GM12801 (cell line): ENCODE data around the gene ATXN1.

Source experiments
- TF ChIP-seq, protein P1 (sequence below): IDR thresholded peaks from one replicate; pipeline ENCODE4 v1.5.1; 2011; ENCODE audit warnings: control low read depth; ENCODE audit not compliant: insufficient read length; ENCODE audit errors: extremely low read depth

The ATXN1 gene

DNA sequence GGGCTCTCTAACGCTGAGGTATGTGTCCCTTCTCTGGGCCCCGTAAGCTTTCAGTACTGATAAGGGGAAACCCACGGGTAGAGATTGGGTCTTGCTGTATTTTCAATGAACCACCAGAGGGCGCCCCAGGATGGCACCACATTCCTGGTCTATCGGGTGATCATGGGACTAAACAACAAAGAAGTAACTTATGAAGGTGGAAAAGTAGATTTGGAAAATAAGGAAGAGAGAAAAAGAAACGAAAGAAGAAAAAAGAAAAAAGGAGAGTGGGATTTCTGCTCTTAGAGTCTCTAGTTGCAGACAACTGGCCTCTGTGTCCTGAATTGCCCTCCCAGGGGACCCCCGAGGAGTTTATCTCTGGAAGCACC is 429.1 kb downstream of the ATXN1 start:
- TF ChIP-seq, protein P1, sequence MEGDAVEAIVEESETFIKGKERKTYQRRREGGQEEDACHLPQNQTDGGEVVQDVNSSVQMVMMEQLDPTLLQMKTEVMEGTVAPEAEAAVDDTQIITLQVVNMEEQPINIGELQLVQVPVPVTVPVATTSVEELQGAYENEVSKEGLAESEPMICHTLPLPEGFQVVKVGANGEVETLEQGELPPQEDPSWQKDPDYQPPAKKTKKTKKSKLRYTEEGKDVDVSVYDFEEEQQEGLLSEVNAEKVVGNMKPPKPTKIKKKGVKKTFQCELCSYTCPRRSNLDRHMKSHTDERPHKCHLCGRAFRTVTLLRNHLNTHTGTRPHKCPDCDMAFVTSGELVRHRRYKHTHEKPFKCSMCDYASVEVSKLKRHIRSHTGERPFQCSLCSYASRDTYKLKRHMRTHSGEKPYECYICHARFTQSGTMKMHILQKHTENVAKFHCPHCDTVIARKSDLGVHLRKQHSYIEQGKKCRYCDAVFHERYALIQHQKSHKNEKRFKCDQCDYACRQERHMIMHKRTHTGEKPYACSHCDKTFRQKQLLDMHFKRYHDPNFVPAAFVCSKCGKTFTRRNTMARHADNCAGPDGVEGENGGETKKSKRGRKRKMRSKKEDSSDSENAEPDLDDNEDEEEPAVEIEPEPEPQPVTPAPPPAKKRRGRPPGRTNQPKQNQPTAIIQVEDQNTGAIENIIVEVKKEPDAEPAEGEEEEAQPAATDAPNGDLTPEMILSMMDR = peak; percentile 50

DNA sequence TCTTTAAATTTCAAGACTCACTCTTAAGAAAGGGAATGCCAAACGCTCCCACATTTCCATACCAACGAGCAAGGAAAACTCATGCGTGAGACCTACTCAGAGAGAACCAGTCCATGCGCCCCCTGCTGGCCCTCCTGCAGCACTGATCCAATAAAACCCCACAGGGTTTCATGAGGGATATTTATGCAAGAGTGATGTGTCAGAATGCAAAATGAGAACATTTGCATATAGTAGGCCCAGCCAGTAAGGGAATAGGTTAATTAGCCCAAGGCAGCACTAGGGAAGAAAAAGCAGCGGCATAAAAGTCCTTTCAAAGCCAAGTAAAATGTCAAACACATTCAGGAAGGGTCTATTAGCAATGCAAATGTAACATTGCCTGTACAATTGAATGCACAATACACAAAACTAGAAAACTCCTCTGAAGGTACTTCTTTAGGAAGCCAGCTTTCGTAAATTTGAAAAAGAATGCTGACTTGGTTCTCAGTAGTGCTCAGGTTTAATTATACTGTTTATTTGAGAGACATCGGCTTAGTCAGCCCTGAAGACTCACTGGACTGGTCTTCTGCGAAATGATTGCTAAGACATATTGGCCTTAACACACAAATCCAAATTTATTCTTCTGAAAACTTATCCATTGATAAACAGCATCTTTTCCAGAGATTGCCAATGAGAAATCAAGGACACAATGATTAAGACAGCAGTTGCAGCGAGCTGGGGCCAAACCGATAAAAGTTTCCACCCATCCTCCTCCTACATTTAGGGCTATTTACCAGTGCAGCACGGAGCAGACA is 429.7 kb downstream of the ATXN1 start:
- TF ChIP-seq, protein P1 = no peak

DNA sequence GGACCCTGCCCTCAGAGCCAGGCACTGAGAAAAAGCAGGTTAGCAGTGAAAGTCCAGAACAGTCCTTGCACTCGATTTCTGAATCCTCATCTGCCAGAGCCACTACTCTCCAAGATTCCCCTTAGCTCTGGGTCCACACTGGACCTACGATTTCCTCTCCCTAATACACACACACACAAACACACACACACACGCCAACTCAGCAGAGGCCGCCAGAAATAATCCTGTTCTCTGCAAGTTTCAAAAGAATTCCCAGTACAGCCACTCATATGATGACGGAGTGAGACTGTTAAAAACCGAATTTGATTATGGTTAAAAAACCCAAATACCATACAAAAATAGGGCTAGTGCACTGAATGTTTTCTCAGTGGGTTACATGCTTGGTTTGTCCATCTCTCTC is 432.0 kb downstream of the ATXN1 start:
- TF ChIP-seq, protein P1 = no peak

DNA sequence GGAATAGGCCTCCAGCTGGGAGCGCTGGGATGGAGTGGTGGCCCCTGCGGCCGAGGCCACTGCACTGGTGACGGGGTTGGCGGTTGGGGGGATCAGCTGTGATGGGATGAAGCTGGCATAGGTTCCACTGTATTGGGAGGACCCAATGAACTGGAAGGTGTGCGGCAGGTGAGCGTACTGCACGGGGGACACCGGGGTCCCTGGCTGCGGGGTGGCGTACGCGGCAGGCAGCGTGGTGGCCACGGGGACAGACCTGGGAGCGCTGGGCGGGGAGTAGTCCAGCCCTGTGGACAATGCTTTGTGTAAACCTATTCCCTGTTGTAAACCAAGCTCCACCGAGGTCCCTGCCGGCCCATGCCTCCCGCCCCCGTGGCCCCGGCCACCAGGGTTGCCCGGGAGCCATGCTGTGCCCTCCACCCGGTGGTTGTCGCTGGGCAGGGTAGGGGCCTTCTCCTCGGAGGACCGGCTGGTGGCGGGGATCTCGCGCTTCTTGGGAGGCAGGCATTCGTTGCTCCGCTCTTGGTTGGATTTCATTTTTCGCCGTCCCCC is 433.4 kb downstream of the ATXN1 start:
- TF ChIP-seq, protein P1 = no peak

DNA sequence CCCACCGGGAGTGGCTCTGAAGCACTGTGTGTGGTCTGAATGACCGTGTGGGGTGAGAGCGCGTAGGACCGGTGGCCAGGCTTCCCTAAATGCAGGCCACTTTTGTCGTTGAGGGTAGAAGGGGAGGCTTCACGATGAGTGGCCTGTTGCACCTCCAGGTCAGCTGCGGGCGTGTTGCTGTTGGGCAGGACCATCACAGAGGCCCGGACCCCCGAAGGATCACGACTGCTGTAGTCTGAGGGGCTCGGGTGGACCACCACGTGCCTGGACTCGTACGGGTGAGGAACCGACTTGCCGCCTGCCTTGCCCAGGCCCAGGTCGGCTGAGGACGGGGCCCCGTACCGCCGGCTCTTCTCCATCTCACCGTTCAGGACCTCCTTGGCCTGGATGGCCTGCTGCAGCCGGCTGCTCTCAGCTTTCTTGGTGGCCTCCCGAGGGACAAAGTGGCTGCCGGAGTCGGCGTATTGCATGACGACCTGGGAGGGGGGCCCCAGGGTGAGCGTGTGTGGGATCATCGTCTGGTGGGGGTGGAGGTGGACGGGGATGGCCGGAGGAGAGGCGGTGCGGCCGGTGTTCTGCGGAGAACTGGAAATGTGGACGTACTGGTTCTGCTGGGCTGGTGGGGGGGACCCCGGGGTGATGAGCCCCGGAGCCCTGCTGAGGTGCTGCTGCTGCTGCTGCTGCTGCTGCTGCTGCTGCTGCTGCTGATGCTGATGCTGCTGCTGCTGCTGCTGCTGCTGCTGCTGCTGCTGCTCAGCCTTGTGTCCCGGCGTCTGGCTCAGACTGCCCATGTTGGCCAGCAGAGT is 434.1 kb downstream of the ATXN1 start:
- TF ChIP-seq, protein P1 = no peak

DNA sequence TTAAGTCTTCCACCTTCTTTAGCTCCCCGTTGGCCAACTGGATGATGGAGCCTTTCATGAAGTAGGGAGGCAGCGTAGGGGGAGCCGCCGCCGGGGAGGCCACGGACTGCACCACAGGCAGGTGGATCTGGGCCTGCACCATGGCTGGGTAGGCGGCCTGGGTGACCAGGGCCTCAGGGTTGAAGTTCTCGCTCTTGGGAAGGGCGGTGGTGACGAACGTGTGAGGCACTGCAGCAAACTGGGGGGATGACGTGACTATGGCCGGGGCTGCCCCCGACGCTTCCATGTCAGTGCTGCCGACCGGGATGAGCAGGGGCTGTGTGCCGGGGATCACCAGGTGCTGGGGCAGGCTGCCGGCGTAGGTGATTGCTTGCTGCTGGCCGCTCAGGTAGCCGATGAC is 434.7 kb downstream of the ATXN1 start:
- TF ChIP-seq, protein P1 = no peak

DNA sequence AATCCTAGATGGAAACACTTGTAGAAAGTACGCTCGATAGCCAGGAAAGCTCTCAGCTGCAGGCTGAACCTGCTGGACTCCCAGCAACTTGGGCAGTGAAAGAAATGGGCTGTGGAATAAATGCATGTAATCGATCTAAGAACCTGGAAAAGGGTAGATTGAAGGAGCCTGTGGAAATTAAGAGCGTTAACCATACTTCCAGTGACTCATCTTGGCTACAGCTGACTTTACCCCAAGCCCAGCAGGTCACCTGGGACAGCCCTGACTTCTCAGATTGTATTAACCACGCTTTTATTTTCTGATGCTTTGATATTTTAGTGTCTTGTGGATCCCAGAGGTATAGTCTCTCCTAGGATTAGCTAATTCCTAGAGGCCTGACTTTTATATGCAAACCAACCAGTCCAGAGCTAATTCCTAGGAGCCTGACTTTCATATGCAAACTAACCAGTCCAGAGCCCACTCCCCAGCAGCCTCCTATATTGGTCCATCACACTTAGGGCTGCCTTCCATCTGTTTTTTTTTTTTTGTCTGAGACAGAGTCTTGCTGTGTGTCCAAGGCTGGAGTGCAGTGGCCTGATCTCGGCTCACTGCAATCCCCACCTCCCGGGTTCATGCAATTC is 436.5 kb downstream of the ATXN1 start:
- TF ChIP-seq, protein P1 = no peak
